ENCODE data around the gene IKBKE. TPM values are rescaled to one million over a fixed set of nuclear protein-coding genes. Genes with fewer than 3 reads are reported as not detected.

The IKBKE gene
- total RNA-seq, 1 donor from 2014 or later, result 6.3 TPM

DNA sequence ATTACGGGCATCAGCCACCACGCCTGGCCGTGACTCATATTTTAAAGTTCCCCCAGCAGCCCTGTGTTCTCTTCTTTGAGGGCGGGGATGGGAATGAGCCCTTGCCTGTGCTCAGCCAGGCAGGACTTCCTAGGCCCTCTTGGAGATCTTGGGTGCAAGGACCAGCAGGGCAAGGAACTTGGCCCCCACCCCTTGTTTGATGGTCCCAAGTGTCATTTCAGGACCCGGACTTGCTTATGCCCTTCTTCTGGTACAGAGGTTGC lies 46.4 kb downstream of the IKBKE start:
- TF ChIP-seq CTCF (IDR thresholded peaks at IDR 0.05), result no peak
- intact Hi-C loops (cut with DNase I), result loop anchor here (1.0 kb wide), 1 partner anchor 13 kb away; no protein-coding TSS in a partner anchor
- Histone ChIP-seq H3K36me3 (no peaks in the 10 kb centered on the region), H3K4me1 (peaks cover 9 to 14% of the 10 kb centered on the region in 2 donors), H3K9me3 (no peaks in the 10 kb centered on the region), H3K4me3 (no peak overlapping the region), H3K27me3 (no peaks in the 10 kb centered on the region), H3K27ac (no peak overlapping the region)
- DNase-seq (ENCODE audit: low spot score in 2 of 2), result no peak

- no peaks in the 10 kb centered on the region for H3K9me3 ChIP-seq
- no peaks in the 10 kb centered on the region for H3K36me3 ChIP-seq
- no peak for DNase-seq (ENCODE audit: low spot score in 2 of 2)
- peaks cover 9 to 14% of the 10 kb centered on the region in 2 donors for H3K4me1 ChIP-seq
- intact Hi-C loops (cut with DNase I), result no loop called here
- no peak for TF ChIP-seq CTCF (IDR thresholded peaks at IDR 0.05)
- H3K27ac ChIP-seq, result no peak overlapping the region
- no peak overlapping the region for H3K4me3 ChIP-seq
- no peaks in the 10 kb centered on the region for H3K27me3 ChIP-seq
Measured at GRCh38 chr1:206517784-206518183, 47.5 kb downstream of the IKBKE start.

DNA sequence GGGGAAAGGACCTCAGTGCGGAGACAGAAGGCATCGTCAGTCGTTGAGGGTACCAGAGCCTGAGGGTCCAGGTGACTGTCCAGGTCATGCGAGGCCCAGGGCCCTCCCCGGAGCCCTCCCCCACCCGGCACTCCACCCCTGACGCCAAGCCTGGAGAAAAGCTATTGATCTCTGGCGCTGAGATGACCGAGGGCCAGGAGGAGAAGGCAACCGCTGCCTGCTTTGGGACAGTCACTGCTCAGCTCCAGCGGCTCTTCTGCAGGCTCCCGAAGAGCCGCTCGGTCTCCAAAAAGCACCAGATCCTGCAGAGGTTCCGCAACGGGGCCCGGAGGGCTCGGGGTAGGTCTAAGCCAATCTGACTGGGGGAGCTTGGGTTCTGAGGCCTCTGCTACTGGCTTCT lies 47.9 kb downstream of the IKBKE start:
- intact Hi-C loops (cut with DNase I), result no loop called here
- TF ChIP-seq CTCF (IDR thresholded peaks at IDR 0.05), result no peak
- Histone ChIP-seq H3K27ac (no peak overlapping the region), H3K4me3 (no peak overlapping the region), H3K9me3 (no peaks in the 10 kb centered on the region), H3K27me3 (no peaks in the 10 kb centered on the region), H3K4me1 (peaks cover 4 to 10% of the 10 kb centered on the region in 2 donors), H3K36me3 (no peaks in the 10 kb centered on the region)
- no peak for DNase-seq (ENCODE audit: low spot score in 2 of 2)

GRCh38 chr1:206518743-206519142 lies 48.5 kb downstream of the IKBKE start:
- no peak for TF ChIP-seq CTCF (IDR thresholded peaks at IDR 0.05)
- intact Hi-C loops (cut with DNase I), result no loop called here

DNA sequence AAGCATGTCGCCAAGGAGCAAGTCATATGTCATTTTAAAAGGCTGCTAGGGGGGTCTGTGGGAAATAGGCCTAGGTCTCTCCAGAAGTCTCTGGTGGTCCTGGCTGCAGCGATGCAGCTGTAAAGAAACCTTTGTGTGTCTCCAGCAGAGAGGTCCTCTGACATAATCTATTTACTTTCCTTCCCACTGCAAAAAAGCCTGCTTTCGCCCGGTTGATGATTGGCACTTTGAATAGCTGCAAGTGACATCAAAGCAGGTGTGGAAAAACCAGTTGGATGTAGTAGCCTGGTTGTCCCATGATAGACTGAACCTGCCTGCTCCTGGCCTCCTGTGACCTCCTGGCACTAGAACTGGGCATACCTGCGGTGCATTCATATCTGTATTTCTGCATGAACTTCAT lies 50.9 kb downstream of the IKBKE start:
- Histone ChIP-seq H3K36me3 (no peaks in the 10 kb centered on the region), H3K27me3 (no peaks in the 10 kb centered on the region), H3K4me1 (no peaks in the 10 kb centered on the region), H3K4me3 (no peak overlapping the region), H3K27ac (no peak overlapping the region), H3K9me3 (no peaks in the 10 kb centered on the region)
- intact Hi-C loops (cut with DNase I), result no loop called here
- TF ChIP-seq CTCF (IDR thresholded peaks at IDR 0.05), result no peak
- no peak for DNase-seq (ENCODE audit: low spot score in 2 of 2)

More at GRCh38 chr1:206518743-206519142, 48.5 kb downstream of the IKBKE start:
- Histone ChIP-seq H3K27ac (no peak overlapping the region), H3K27me3 (no peaks in the 10 kb centered on the region), H3K4me1 (peaks cover 2 to 8% of the 10 kb centered on the region in 2 donors), H3K36me3 (no peaks in the 10 kb centered on the region), H3K9me3 (no peaks in the 10 kb centered on the region), H3K4me3 (no peak overlapping the region)
- no peak for DNase-seq (ENCODE audit: low spot score in 2 of 2)

DNA sequence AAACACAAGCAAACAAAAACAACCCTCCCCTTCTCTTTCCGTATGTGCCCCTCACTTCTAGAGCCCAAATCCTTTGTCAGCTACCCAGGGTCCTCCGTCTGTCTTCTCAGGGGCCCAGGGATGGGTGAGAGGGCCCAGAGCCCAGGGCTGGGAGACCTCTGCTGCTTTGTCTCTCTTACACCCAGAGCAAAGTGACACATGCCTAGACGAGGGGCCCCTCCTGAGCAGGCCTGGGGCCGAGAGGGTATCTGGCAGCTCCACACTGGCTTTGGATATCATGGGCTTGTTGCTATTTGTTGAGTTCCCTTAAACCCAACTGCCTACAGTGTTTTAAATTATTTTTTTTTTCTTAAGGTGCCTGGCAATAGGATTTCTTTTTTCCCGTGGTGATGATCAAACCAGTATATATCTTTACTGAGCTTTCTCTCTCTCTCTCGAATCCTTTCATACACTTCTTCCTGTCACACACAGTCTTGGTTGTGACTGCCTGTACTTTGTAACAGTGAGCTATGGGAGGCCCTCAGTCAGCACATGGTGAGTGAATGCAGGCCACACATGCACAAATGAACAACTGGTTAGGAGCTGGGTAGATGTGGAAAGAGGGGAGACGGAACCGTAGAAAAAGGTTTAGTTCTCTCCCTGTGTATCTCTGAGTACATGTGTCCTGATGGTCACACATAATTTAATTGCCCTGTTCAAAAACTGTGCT lies 51.6 kb downstream of the IKBKE start:
- H3K4me3 ChIP-seq, result no peak overlapping the region
- intact Hi-C loops (cut with DNase I), result no loop called here
- no peak overlapping the region for H3K27ac ChIP-seq
- no peaks in the 10 kb centered on the region for H3K9me3 ChIP-seq
- no peaks in the 10 kb centered on the region for H3K4me1 ChIP-seq
- no peaks in the 10 kb centered on the region for H3K36me3 ChIP-seq
- H3K27me3 ChIP-seq, result no peaks in the 10 kb centered on the region
- DNase-seq (ENCODE audit: low spot score in 2 of 2), result no peak
- TF ChIP-seq CTCF (IDR thresholded peaks at IDR 0.05), result no peak
